CD4-positive, alpha-beta T cell treated with Interleukin-6 for 4 hours (primary cell): ENCODE results near the gene POLR1E.
"Not testable (repeated sequence)": the region's sequence is repeated elsewhere in the genome, so short reads cannot be mapped to it uniquely, and the experiment has no call there.

Source experiments
- DNase-seq: peaks from one replicate; pipeline ENCODE4 v3.0.0-alpha.2; 2020; ENCODE audit warnings: mixed read lengths

Gene POLR1E

DNA sequence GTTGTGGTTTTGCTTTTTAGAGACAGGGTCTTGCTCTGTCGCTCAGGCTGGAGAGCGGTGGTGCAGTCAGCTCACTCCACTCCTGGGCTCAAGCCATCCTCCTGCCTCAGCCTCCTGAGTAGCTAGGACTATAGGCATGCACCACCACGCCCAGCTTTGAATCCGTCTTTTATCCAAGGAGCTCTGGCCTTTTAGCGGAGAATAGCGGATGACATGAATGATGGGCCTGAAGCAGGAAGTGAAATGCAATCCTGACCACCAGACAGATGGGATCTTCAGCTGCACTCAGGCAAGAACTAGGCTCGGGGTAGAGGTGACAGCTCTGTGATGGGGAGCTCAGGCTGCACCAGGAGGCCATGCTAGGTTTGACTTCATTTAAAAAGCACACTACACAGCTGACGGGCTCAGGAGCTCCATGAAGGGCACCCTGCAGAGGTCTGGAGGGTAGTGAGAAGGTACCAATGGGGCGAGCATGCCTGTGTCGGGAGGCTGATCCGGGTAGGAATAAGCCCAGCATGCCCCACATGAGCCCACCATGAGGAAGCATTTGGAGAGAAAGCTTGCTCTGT lies 21.9 kb downstream of the POLR1E start:
- DNase-seq = no peak

DNA sequence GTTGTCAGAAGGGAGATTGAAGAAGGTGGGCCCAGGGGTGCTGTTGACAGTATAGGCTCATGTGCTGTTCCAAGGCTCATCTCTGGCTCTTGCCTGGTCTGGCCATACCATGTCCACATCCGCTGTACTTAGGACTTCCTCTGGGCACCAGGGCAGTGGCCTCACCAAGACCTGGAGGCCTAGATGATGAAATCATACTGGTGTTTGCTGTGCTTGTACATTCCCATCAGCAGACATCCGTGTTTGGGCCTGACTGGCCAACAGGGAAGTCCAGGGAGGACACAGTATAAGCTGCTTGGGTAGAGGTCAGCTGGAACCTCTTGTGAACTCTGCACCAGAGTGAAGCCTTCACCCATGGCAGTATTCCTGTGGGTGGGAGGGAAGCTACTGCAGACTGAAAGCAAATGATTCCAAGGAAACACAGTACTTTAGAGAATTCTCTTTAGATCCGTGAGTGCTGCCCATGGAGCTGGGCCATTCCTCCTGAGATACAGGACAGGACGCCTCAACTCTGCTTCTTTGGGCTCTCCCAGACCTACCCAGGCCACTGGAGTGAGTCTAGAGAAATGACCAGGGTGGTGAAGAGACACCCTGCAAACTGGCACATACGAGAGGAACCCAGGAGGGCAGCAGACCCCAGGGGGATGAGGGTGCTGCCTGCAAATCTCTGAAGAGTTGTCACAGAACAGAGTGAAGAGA lies 22.5 kb downstream of the POLR1E start:
- no peak for DNase-seq

DNA sequence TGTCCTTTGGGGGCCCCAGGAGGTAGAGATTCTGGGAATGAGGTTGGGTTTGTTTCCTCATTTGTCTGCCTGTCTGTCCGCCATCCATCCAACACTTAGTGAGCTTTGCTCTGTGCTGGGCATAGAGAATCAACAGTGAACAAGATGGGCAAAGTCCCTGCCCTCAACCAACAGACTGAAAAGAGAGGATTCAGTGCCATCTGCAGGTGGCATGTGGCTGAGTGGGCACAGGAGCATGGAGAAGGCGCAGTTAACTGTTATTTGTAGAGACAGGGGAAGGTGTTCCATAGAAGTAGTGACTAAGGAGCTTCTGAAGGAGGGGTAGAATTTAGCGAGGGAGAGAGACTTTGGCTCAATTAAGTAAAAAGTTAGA lies 23.1 kb downstream of the POLR1E start:
- no peak for DNase-seq

DNA sequence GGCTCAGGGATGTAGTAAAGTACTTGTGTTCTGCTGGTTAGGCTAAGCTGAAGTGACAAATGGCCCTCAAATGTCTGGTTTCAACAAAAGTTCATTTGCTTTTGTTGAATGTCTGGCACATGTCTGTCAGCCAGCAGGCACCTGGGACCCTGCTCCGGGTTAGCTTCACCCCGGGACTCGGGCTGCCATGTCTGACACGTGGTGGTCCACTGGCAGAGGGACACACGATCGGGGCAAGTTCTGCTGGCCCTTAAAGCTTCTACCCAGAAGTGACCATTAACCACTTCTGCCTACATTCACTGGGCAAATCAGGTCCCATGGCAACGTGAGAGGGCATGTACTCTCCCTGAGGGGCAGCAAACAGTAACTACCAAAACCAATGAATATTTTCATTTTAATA lies 23.8 kb downstream of the POLR1E start:
- DNase-seq = no peak

DNA sequence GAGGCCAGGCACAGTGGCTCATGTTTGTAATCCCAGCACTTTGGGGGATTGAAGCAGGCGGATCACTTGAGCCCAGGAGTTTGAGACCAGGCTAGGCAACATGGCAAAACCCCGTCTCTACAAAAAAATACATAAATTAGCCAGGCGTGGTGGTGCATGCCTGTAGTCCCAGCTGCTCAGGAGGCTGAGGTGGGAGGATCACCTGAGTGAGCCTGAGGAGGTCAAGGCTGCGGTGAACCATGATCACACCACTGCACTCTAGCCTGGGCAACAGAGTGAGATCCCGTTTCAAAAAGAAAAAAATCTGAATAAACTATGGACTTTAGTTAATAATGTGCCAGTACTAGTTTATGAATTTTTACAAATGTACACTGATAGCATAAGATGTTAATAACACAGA lies 24.3 kb downstream of the POLR1E start:
- DNase-seq = not testable (repeated sequence)

DNA sequence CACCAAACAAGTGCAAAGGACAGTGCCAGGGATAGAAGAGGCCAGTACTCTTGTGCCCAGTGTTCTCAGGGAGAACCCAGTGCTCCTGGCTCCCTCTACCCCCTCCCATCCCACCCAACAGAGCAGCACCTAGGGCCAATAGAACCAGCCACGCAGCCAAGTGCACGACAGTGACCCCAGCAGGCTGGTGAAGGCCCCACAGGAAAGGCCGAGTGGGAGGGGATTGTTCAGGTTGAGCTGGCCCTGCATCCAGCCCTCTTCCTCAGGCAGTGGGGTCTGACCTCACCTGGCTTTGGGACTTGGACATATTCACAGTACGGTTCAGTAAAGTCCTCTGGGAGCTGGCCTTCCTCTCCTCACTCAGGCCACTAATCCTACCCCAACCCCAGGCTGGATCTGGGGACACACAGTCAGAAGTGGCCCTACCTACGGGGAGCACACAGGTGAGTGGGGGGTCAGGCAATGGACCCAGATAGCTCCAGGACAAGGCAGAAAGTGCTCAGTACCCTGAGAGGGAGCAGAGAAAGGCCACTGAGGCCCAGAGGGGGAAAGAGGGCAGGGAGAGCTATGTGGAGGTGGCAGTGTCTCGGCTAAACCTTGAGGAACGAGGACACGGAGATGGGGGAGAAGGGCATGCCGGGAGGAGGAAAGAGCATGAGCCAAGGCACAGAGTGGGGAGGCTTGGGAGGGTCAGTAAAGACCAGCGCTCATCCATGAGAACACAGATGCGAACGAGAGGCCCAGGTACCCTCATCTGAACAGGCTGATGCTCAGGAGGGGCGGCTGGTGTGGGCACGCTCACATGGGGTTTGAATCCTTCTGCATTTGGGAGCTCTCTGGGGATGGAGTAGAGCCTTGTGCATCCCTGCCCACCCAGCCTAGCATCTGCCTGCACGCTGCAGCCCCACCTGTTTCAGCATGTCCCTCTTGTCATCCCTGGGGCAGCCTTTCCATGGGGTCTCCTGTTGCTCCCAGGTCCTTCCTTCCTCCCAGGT lies 25.6 kb downstream of the POLR1E start:
- no peak for DNase-seq

DNA sequence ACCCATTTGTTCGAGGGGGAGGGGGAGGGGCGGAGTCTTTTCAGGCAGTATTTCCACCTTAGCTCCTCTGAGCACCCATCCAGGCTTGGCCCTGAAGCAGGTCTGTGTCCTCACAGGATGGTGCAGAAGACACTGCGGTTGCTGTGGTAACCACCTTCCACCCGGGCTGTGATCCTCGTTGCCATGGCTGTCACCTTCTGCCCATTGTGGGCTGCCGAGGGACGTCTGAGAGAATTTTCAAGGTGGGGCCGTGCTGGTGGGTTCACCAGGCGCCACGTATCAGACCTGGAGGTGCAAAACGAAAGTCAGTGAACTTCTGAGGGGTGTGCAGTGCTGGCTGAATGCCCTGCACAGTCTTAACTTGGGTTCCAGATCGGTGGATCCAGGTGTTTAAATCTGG lies 26.7 kb downstream of the POLR1E start:
- no peak for DNase-seq

DNA sequence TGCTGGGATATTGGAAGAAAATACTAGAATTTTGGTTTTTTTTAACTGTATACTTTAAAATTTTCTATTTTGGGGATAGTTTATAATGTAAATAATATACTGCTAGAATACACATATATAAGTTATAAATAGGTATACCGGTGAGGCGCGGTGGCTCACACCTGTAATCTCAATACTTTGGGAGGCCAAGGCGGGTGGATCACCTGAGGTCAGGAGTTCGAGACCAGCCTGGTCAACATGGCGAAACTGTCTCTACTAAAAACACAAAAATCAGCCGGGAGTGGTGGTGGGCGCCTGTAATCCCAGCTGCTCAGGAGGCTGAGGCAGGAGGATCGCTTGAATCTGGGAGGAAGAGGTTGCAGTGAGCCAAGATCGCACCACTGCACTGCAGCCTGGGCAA lies 28.7 kb downstream of the POLR1E start:
- DNase-seq = not testable (repeated sequence)

DNA sequence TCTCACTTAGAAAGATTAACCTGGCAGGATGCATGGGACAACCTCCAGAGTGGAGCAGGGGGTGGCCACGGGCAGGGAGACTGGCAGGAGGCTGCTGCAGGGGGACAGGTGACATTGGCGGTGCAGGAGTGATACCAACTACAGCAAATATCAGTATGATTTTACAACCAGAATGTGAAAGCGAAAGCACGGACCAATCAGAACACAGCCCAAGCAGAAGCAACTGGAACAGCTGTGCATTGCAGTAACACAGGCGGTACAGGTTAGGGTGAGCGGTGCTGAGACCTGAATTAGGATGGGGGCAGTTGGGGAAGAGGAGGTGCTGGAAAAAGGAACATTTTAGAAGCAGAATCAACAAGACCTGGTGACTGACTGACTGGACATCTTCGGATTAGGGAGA lies 29.3 kb downstream of the POLR1E start:
- no peak for DNase-seq

DNA sequence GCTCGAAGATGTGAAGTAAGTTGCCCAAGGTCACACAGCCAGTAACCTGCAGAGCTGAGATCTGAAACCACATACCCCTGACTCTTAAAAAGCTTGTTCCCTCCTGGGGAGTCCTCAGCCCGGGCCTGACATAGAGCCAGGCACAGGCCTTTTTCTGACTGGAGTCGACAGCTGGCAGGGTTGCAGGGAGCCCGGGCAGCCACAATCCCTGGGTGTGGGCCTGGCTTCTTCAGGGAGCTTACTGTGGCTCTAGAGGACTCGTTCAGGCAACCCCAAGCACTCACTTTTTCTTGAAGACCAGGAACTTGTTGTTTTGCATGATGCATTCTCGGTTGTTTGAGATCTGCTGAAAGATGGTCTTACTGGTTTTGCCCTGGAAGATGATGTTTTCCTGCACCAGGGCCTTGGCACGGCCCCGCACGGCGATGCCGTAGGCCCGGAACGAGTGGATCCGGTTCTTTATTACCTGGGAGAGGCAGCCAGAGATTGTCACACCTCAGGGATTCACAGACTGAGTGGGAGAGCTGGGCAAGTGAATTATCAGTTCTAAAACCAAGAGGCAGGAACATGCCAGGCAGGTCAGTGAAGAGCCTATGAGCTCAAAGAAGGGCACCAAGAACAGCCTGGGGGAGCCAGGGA lies 30.0 kb downstream of the POLR1E start:
- DNase-seq = no peak

DNA sequence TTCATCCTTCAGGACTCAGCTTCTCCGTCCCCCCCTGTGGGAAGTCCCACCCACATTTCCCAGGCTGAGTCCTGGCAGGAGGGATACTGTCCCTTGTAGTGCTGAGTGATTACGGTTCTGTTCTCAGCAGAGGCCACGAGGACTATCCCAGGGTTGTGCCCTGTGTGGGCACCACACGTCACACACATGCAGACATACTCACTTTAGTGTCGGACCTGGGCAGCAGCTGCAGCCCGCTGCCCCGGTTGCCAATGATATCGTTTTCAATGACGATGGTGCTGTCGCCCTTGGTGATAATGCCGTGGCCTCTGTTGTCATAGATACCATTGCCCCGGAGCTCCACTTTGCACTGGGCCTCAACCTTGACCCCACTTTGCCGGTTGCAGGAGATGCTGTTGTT lies 32.2 kb downstream of the POLR1E start:
- DNase-seq = no peak

DNA sequence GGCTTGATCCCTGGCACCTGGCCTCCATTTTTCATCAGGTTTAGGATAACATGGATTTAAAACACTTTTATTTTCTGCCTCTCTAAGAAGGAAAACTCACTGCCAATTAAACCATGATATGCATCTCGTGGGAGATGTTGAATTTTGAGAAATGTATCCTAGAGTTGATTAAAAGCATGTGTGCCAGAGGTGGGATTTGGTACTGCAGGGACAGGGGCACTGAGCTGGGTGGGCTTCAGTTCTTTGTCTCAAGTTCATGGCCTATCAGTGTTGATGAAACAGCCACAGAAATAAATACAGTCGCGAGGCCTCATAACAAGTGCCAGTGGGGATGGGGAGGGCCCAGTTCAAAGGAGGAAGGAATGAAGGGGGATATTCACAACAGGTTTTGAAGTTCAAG lies 34.9 kb downstream of the POLR1E start:
- DNase-seq = no peak

DNA sequence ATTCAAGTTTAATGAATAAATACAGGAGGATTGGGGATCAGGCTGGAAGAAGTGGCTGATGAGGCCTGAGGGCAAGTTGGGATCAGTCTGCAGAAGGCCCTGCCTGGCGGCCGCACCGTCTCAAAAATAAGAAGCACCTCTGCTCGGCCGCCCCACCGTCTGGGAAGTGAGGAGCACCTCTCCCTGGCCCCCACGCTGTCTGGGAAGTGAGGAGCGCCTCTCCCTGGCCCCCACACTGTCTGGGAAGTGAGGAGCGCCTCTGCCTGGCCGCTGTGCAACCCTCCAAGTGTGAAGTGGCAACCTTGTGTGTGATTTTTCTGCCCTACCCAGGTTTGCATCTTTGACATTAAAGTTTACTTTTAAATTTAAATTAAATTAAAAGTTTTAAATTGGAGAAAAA lies 35.4 kb downstream of the POLR1E start:
- DNase-seq = no peak

DNA sequence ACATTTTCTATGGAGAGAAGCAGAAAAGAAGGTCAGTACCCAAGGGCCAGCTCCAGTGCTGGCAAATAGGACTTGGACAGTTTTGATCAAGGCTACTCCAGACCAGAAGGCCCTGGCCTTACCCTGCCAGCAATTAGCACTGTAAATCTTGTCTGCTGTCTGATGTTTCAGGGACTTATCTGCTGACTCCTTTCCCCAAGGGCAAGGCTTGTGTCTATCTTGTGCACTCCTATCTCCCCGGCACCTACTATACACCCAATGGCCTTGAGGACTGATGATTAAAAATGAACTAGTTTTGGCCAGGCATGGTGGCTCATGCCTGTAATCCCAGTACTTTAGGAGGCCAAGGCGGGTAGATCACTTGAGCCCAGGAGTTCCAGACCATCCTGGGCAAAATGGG lies 37.2 kb downstream of the POLR1E start:
- DNase-seq = no peak

DNA sequence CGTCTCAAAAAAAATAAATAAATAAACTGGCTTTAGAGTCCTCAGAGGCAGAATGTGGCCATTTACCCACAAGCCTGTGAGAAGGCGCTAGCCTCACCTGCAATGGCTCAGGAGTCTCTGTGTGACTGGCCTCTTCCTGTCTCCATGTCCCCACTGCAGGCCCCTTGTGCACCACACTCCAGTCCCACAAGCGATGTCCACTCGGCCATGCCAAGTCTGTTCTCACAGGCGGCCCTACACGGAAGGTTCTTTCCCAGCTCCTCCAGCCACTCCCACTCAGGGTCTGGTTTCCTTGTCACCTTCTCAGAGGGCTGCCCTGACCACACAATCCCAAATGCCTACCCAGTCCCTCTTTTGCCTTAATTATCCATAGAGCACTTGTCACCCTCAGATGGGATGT lies 38.2 kb downstream of the POLR1E start:
- DNase-seq = no peak

DNA sequence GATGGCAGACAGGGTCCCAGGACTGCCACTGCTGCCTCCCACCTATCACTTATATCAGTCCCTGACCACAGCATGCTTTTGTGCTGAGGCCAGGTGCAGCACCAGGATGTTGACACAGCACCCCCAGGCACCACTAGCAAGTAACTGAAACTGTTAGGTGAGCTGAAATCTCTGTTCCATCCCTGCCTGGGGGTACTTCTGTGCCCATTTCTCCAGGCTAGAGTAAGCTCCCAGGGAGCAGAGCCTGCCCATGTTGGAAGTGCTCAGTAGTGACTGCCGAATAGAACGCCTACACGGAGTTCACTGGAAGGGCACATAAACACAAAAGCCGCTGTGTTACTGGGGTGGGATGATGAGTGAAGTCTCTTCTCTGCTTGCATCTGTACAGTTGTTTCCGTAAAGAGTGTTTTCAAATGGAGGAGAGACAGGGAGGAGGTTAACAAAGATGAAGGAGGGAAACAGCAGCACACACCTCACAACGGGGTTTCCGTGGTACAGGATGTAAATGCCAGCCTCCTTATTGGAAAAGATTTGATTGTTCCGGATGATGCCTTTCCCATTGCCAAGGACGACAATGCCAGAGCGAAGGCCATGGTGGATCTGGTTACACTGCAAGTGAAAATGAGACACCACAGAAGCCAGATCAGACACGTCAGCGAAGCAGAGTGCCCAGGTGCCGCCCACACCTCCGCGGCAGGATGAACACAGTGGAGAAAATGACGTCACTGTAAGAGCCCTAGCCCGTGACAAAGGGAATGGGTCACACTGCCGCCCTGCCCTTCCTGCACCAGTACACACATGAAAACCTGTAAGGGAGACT lies 43.1 kb downstream of the POLR1E start:
- peak; percentile 71 for DNase-seq

DNA sequence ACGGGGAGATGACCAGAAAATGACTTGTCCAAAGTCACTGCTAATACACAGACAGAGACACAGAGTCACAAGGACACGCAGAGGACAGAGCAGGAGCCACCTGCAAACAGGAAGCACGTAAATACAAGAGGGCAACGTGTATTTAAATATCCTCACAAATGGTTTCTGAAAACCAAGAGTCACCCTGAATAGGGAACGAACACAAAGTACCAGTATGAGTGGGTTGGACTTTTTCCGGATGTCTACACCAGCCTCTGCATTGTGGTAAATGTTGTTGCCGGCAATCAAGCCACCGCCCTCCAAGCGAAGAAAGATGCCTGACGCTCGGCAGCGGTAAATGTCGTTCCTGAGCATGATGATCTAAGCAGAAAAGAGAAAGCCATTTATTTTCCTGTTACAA lies 46.0 kb downstream of the POLR1E start:
- peak; percentile 52 for DNase-seq

DNA sequence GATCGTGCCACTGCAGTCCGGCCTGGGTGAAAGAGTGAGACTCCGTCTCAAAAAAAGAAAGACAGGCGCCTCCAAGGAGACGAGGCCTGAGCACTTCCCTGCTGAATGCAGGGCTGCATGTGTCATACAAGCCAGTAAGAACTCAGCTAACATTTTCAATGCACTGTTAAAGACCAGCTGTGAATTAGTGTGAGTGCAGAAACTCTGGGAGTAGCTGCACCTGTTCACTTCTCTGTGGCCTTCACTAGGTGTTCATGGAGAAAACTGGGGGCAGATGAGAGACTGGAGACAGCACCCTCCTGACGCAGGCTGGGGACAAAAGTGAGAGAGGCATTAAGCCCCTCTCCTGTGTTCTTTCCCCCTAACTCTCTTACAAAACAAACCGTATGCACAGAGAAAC lies 48.7 kb downstream of the POLR1E start:
- no peak for DNase-seq

DNA sequence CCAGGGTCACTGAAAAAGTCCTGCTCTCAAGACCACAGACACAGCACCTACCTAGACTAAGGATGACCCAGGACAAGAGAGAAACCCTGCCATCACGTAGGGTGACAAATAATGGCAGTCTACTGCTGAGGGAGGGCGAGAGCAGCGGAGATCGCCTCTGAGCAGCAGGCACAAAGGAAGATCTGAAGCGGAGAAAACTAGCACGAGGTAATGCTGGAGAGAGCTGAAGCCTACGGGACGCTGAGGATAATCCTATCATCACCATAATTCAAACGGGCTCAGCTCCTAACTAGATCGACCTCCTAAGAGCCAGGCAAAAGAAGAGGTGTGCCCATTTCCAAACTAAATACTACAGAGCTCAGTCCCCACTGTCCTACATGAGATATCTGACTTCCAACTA lies 49.2 kb downstream of the POLR1E start:
- DNase-seq = no peak

DNA sequence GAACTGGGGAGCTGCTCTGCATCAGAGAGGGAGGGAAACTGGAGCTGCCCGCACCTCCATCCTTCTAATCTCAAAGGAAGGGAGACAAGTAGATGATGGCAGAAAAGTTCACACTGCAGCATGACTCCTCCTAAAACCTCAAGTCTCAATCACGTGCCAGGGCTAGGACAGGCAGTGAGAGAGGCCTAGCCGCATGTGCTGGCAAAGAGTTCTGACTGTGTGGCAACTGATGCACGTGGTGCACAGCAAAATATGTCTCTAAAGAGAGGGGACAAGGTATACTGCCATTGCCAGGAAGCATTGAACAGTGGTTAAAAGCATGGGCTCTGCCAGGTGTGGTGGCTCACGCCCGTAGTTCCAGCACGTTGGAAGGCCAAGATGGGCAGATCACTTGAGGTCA lies 52.4 kb downstream of the POLR1E start:
- DNase-seq = no peak

DNA sequence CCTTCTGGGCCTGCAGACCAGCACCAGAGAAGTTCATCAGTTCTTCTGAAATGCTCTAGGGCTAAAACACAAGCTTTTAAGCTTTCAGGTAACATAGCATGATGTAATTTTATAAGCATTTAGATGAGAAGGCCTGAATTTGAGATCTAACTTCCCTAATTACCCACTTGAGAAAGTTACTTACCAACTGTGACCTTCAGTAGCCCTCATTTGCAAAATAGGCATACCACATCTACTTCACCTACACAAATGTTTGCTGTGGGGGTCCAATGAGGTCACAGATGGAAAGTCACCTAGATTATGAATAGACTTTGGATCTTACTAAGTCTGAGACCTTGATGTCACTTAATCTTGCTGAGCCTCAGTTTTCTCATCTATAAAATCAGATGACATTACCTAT lies 53.9 kb downstream of the POLR1E start:
- DNase-seq = no peak

DNA sequence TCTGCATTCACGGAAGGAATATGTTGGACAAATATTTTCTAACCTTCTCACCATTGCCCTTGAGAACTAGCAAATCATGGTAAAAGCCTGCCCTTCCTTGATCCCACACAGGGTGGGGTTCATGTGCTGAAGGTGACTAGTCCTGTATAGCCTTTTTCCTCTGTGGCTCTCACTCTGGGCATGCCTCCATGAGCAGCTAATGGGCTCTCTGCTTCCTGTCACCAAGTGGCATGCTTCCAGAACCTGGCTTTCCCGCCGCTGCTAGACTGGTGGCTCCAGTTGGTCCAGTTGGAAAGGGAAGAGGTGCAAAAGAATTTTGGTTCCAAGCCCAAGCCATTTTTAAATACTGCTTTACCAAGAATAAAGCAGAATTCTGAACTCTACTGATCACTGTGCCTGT lies 54.9 kb downstream of the POLR1E start:
- no peak for DNase-seq

DNA sequence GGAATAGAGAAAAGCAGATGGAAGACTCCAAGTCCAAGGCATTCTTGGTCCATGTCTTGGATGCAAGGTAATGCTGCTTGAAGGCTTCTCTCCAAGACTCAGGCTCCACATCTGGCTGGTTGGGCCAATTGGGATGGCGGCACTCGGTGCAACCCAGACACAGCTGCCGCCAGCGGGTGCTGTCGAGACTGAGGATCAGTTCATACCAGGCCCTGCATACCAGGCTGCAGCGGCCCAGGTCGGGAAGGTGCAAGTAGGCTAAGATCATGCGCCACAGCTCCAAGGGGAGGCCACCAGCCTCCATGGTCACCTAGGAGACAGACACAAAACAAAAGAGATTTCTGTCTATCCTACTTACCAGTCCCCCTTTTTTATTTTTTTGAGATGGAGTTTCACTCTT lies 55.7 kb downstream of the POLR1E start:
- DNase-seq = no peak
